NCI-H2171 treated with DMSO at 0.1 percent for 48 hours (cell line): ENCODE results near the gene NLGN4Y.

ENCODE experiments used
- DNase-seq: peaks from one replicate; lab custom pipeline; 2025; lab: John Stamatoyannopoulos, UW

NLGN4Y gene

GRCh38 chrY:14524272-14525231 is at the start of gene NLGN4Y:
Gene NLGN4Y (plus strand): TSS chrY:14524529. CDS start chrY:14622120, 97,591 bp downstream.
- peak; percentile 55 for DNase-seq

- no peak for DNase-seq
These were observed 38.4 kb upstream of the NLGN4Y start for GRCh38 chrY:14485935-14486334.

DNA sequence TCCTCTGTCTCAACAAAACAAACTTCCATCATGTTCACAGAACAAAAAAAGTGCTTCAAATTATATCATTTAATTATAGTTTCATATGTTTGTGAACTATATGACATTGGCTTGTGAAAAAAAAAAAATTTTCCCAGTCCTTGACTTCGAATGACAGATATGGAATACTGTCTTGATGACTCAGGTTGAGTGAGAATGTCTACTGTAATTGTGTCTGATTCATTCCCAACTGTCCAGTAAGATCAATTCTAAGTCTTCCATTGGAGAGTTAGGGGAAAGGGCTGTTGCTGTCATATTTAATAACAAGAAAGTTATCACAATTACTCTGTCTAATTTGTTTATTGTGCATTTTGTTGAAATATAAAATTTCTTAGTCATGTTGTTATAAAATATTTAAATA is 34.1 kb upstream of the NLGN4Y start:
- no peak for DNase-seq

GRCh38 chrY:14498071-14498470 is 26.3 kb upstream of the NLGN4Y start:
- no peak for DNase-seq

DNA sequence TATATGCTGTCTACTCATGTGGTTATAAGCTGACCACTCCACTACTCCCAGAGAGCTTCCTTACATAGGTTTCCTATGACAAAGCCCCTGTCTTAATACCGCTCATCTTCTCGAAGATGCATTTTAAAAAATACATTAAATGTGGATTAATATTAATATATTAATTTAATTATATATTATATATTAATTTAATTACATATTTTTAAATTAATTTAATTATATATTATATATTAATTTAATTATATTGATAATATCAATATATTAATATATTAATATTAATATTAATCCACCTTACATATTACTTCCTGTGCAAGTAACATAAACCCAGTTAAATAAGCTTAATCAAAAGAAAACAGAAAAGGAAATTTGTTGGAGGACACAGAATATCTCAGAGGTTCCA is 19.7 kb upstream of the NLGN4Y start:
- no peak for DNase-seq

DNA sequence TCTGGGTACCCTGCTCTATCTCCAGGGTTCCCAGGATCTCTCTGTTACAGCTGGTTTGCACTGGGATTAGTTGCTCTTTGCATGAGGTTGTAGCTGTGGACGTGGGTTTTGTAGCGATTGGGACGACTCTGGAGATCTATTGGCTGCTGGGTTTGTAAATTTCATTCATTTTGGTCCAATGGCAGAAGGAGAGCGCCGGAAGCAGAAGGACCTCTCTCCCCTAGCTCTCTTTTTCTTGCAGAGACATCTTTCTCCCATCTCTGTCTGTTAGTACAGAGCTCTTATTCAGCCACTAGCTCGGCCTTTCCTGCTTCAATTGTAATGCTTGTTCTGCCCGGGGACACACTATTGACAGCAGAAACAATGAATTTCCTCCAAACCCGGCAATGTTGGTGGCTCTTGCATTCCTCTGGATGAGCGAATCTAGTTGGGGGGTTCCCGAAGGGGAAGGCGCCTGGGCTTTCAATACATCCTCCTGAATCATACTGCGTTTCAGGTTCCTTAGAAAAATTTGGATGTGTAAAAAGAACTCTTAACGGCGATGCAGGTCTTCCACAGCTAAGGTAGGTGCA is 1.9 kb upstream of the NLGN4Y start:
- DNase-seq: no peak

GRCh38 chrY:14523491-14524271 is 648 bp upstream of the NLGN4Y start:
- DNase-seq: no peak

- DNase-seq: peak; percentile 51
These were observed 986 bp downstream of the NLGN4Y start for GRCh38 chrY:14525315-14525714.

- DNase-seq: no peak
These were observed 4.0 kb downstream of the NLGN4Y start for GRCh38 chrY:14528361-14528760.

- no peak for DNase-seq
These were observed 12.4 kb downstream of the NLGN4Y start for GRCh38 chrY:14536703-14537102.

GRCh38 chrY:14543506-14543905 is 19.2 kb downstream of the NLGN4Y start:
- no peak for DNase-seq

DNA sequence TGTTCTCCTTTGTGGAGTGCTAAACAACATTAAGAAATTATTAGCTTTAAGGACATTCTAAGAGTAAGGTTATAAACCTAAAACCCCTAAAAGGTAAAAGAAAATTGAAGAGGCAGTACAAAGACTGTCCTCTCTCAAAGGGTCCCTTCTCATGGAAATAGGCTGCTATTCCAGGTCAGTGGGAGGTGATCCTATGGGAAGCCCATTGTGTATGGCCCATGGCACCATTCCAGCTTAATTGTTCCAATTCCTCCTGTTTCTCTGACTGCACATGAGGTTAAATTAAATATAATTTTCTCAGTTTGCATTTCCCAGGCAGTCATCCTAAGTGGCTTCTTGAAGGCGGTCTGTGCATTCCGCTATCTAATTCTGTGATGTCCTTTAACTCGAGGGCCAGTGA is 57.0 kb downstream of the NLGN4Y start:
- DNase-seq: no peak

DNA sequence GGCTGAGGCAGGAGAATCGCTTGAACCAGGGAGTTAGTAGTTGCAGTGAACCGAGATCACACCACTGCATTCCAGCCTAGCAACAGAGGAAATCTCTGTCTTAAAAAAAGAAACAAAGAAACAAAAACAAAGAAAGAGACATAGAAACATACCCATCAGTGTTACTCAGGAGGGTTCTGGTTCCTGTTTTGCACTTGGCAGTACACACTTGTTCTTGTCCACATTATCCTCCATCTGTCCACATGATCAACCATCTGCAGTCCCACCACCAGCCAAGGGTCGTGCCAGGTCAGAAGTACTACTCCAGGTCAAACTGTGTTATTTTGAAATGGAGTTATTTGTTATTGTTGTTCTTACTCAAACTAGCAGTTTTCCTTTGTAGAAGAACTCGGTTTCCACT is 62.4 kb downstream of the NLGN4Y start:
- DNase-seq: no peak

DNA sequence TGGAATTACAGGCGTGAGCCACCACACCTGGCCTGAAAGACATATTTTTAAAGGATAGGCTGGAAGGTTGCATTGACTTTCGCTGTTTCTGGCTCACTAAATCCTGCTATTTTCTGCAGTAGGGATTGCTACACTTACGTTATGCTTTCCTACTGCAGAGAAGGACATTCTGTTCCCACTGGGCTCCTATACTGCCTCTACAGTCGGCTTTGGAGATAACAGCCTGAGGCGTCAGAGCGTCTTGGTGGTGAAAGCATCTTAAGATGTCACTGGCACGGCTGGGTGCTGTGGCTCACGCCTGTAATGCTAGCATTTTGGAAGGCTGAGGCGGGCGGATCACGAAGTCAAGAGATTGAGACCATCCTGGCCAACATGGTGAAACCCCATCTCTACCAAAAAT is 77.0 kb downstream of the NLGN4Y start:
- no peak for DNase-seq

GRCh38 chrY:14617625-14618024 is 93.3 kb downstream of the NLGN4Y start:
- no peak for DNase-seq

DNA sequence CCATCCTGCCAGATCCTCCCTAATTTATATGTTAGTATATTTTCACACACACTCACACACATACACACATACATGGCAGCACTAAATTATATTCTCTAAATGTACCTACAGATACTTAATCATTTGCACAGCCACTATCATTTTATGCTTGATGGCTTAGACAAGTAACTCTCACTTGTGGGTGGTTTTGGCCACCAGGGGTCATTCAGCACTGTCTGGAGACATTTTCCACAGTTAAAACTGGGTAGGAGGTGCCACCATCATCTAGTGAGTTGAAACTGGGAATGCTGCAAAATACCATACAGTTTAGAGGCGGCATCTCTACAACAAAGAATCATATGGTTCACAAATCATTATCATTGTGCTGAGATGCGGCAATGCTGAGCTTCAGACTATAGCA is 94.2 kb downstream of the NLGN4Y start:
- DNase-seq: no peak

DNA sequence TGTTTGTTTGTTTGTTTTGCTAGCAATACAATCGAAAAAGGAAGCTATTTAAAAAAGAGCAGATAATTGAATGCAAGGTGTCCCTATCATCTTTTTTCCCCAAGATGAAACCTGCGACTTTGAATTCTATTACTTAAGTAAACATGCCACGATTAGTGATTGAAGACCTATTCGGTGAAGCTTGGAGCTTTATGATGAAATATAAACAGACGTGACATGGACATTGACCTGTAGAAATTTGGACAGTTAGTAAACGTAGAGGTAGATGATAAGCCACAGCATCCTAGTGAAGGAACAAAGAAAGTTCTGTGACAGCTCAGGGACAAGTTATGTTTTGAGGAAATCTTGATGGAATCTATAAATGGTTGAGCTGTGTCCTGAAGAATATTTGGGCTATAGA is 103.9 kb downstream of the NLGN4Y start:
- DNase-seq: no peak

- DNase-seq: no peak
These were observed 107.3 kb downstream of the NLGN4Y start for GRCh38 chrY:14631676-14632075.

GRCh38 chrY:14633718-14634117 is 109.4 kb downstream of the NLGN4Y start:
- DNase-seq: no peak

DNA sequence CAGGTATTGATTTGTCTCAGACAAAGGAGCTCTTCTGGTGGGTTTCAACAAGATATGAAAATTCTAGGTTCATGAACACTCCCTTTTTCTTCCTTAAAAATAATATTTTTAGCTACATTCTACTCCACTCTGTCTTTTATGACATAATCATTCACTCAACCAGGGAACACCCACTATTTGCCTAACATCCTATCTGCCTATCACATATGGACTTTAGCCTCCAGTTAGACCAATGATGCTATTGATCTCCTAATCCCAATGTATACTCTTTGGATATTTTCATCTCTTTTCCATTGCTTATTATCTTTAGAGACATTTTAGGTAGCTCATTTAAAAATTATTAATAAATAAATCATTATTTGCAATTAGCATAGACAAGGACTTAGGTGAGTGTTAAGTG is 110.6 kb downstream of the NLGN4Y start:
- no peak for DNase-seq

- DNase-seq: no peak
These were observed 113.2 kb downstream of the NLGN4Y start for GRCh38 chrY:14637551-14637950.

DNA sequence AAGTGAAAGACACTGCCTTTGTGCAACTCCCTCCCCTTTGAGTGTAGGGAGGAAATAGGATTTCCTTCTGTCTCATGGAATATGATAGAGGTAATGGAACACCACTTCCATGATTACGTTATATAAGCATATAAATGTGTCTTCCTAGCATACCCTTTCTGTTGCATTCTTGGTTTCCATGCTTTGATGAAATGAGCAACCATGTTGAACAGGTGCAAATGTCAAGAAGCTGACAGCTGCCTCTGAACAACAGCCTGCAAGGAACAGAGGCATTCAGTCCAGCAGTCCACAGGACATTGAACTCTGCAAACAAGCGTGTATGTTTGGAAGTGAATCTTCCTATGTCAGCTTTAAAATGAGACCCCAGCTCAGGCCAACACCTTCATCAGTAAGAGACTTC is 117.5 kb downstream of the NLGN4Y start:
- DNase-seq: no peak
